Vagina (tissue), 2 donors: ENCODE measurements around the gene KRT6A. TPM values are rescaled to one million over a fixed set of nuclear protein-coding genes. Genes with fewer than 3 reads are reported as not detected.

Experiments used
- DNase-seq, 2 donors: peaks; one replicate each; pipeline ENCODE4 v3.0.0-alpha.2; 2017; ENCODE audit errors: extremely low spot score in 2 of 2
- H3K27ac ChIP-seq: fragments of 200-600 bp; sonication (generic); one replicate; pipeline ENCODE4 v1.5.1; 2019
- H3K27me3 ChIP-seq: fragments of 200-600 bp; sonication (generic); one replicate; pipeline ENCODE4 v1.5.1; 2019
- H3K36me3 ChIP-seq, 2 donors: fragments of 200-600 bp; sonication (generic); one replicate each; pipeline ENCODE4 v1.5.1; 2017 to 2019
- H3K4me1 ChIP-seq: fragments of 200-600 bp; sonication (generic); one replicate; pipeline ENCODE4 v1.5.1; 2019
- H3K4me3 ChIP-seq, 2 donors: fragments of 200-600 bp; sonication (generic); 1 replicate in 1 of 2; 2 replicates in 1 of 2; pipeline ENCODE4 v1.5.1; 2016 to 2019
- H3K9me3 ChIP-seq: fragments of 200-600 bp; sonication (generic); one replicate; pipeline ENCODE4 v1.5.1; 2019
- POLR2A ChIP-seq, 2 donors: fragments of 450-650 bp; IDR thresholded peaks; one replicate each; pipeline ENCODE4 v1.6.1; 2017; ENCODE audit warnings: antibody characterized with exemption in 2 of 2, mild to moderate bottlenecking in 2 of 2, moderate library complexity in 2 of 2
- POLR2AphosphoS5 ChIP-seq, 2 donors: sonication (generic); formaldehyde crosslinking; IDR thresholded peaks; one replicate each; pipeline ENCODE4 v1.9.0; 2017; ENCODE audit warnings: antibody characterized with exemption in 2 of 2, mild to moderate bottlenecking in 2 of 2, low read depth in 1 of 2; ENCODE audit not compliant: insufficient read depth in 1 of 2
- intact Hi-C: fragments of 100-400 bp; cut with DNase I; formaldehyde crosslinking; loops from one replicate; pipeline ENCODE4 v1.15.1; 2023
- total RNA-seq: library from RNA; depleted of rRNA; stranded (reverse); fragments of >200 nt; gene quantifications from one replicate; pipeline ENCODE4 v1.2.3, GENCODE V29; 2016
- TF ChIP-seq, protein P1 (sequence below), 3 experiments: fragments of 450-650 bp in 2 of 3; fragments of 200-600 bp in 1 of 3; sonication (generic) in 1 of 3; IDR thresholded peaks; one replicate each; pipeline ENCODE4 v1.5.1; 2017 to 2019; ENCODE audit warnings: antibody characterized with exemption in 3 of 3, mild to moderate bottlenecking in 2 of 3, moderate library complexity in 2 of 3

Gene KRT6A
- total RNA-seq, 1 donor from 2014 or later, result 7,258 TPM

DNA sequence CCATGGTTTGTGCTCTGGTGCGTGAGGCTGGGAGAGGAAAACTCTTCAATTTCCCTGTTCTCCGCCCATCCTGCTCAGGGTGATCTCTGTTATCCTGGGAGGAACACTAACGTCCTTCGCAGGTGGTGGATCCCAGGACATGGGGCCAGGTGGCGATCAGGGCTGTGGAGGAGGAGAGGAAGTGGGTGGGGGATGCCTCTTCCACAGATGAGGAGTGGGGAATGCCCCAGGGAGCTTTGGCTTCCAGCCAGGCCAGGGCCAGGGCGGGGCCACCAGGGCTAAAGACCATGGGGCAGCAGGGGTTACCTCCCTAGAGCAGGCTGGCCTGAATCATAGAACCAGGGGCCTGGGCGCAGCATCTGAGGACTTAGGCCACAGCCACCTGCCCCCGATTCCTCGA, 55.5 kb downstream of the KRT6A start:
- Histone ChIP-seq H3K4me3 (no peak overlapping the region), H3K9me3 (no peaks in the 10 kb centered on the region), H3K4me1 (peaks cover 40% of the 10 kb centered on the region), H3K27me3 (no peaks in the 10 kb centered on the region), H3K27ac (no peak overlapping the region), H3K36me3 (no peaks in the 10 kb centered on the region)
- DNase-seq, result peak in 1 of 2 donors; percentile 69
- intact Hi-C loops, result no loop called here
- TF ChIP-seq POLR2A (IDR thresholded peaks at IDR 0.05) (no peak), POLR2AphosphoS5 (IDR thresholded peaks at IDR 0.05; ENCODE audit: insufficient read depth in 1 of 2, low read depth in 1 of 2) (no peak)
- TF ChIP-seq, protein P1, sequence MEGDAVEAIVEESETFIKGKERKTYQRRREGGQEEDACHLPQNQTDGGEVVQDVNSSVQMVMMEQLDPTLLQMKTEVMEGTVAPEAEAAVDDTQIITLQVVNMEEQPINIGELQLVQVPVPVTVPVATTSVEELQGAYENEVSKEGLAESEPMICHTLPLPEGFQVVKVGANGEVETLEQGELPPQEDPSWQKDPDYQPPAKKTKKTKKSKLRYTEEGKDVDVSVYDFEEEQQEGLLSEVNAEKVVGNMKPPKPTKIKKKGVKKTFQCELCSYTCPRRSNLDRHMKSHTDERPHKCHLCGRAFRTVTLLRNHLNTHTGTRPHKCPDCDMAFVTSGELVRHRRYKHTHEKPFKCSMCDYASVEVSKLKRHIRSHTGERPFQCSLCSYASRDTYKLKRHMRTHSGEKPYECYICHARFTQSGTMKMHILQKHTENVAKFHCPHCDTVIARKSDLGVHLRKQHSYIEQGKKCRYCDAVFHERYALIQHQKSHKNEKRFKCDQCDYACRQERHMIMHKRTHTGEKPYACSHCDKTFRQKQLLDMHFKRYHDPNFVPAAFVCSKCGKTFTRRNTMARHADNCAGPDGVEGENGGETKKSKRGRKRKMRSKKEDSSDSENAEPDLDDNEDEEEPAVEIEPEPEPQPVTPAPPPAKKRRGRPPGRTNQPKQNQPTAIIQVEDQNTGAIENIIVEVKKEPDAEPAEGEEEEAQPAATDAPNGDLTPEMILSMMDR (IDR thresholded peaks at IDR 0.05), result no peak

Other genes starting within 250 kb of the KRT6A start
- not detected for gene KRT86, start 218.6 kb downstream of the KRT6A start, total RNA-seq
- not detected for gene KRT81, start 201.7 kb downstream of the KRT6A start, total RNA-seq
- not detected for gene KRT83, start 171.9 kb downstream of the KRT6A start, total RNA-seq
- not detected for gene KRT85, start 125.8 kb downstream of the KRT6A start, total RNA-seq
- gene KRT84, start 107.6 kb downstream of the KRT6A start, total RNA-seq, result not detected
- gene KRT82, start 86.9 kb downstream of the KRT6A start, total RNA-seq, result not detected
- gene KRT75, start 58.9 kb downstream of the KRT6A start, total RNA-seq, result not detected
- gene KRT6B, start 41.1 kb downstream of the KRT6A start, total RNA-seq, result 184 TPM
- gene KRT6C, start 19.5 kb downstream of the KRT6A start, total RNA-seq, result 257 TPM
- gene KRT5, start 27.1 kb upstream of the KRT6A start, total RNA-seq, result 4,247 TPM
- not detected for gene KRT71, start 59.9 kb upstream of the KRT6A start, total RNA-seq
- not detected for gene KRT74, start 80.6 kb upstream of the KRT6A start, total RNA-seq
- not detected for gene KRT72, start 108.2 kb upstream of the KRT6A start, total RNA-seq
- not detected for gene KRT73, start 125.3 kb upstream of the KRT6A start, total RNA-seq
- 2.0 TPM for gene KRT2, start 159.0 kb upstream of the KRT6A start, total RNA-seq
- 886 TPM for gene KRT1, start 187.2 kb upstream of the KRT6A start, total RNA-seq
- gene KRT77, start 210.3 kb upstream of the KRT6A start, total RNA-seq, result 2.5 TPM